Neural progenitor cell (in vitro differentiated cells): ENCODE results near the gene DCST2.

Experiments used
- EZH2 ChIP-seq: fragments of 200-600 bp; sonication (generic); IDR thresholded peaks from 2 replicates; pipeline ENCODE4 v1.6.1; 2017; ENCODE audit warnings: antibody characterized with exemption, mild to moderate bottlenecking, moderate library complexity
- EZH2phosphoT487 ChIP-seq: fragments of 200-600 bp; sonication (generic); IDR thresholded peaks from 2 replicates; pipeline ENCODE4 v1.6.1; 2017; ENCODE audit warnings: antibody characterized with exemption
- TF ChIP-seq, protein P1 (sequence below): fragments of 200-600 bp; sonication (generic); IDR thresholded peaks from 2 replicates; pipeline ENCODE4 v1.5.1; 2017; ENCODE audit warnings: antibody characterized with exemption, mild to moderate bottlenecking

- TF ChIP-seq, protein P1, sequence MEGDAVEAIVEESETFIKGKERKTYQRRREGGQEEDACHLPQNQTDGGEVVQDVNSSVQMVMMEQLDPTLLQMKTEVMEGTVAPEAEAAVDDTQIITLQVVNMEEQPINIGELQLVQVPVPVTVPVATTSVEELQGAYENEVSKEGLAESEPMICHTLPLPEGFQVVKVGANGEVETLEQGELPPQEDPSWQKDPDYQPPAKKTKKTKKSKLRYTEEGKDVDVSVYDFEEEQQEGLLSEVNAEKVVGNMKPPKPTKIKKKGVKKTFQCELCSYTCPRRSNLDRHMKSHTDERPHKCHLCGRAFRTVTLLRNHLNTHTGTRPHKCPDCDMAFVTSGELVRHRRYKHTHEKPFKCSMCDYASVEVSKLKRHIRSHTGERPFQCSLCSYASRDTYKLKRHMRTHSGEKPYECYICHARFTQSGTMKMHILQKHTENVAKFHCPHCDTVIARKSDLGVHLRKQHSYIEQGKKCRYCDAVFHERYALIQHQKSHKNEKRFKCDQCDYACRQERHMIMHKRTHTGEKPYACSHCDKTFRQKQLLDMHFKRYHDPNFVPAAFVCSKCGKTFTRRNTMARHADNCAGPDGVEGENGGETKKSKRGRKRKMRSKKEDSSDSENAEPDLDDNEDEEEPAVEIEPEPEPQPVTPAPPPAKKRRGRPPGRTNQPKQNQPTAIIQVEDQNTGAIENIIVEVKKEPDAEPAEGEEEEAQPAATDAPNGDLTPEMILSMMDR = no peak
- TF ChIP-seq EZH2phosphoT487 (no peak), EZH2 (no peak)
Measured at GRCh38 chr1:155022136-155022926, 11.2 kb downstream of the DCST2 start.
